HFFc6 (cell line): ENCODE measurements around the gene RRP1. TPM values are rescaled to one million over a fixed set of nuclear protein-coding genes. Genes with fewer than 3 reads are reported as not detected.
"Not testable (repeated sequence)": the region's sequence is repeated elsewhere in the genome, so short reads cannot be mapped to it uniquely, and the experiment has no call there.

Source experiments
- DNase-seq: peaks from one replicate; pipeline ENCODE4 v3.0.0-alpha.2; 2018
- H3K27ac Mint-ChIP-seq: 2 replicates; pipeline ENCODE4 v1.8.0; 2020; ENCODE audit warnings: mild to moderate bottlenecking, mixed read lengths
- H3K27me3 Mint-ChIP-seq: 2 replicates; pipeline ENCODE4 v1.8.0; 2021; ENCODE audit warnings: mild to moderate bottlenecking, moderate library complexity, mixed read lengths; ENCODE audit not compliant: insufficient read depth
- H3K36me3 Mint-ChIP-seq: 2 replicates; pipeline ENCODE4 v1.8.0; 2021; ENCODE audit warnings: low read depth, mixed read lengths
- H3K4me1 Mint-ChIP-seq: 2 replicates; pipeline ENCODE4 v1.8.0; 2020; ENCODE audit warnings: low read depth, mixed read lengths
- H3K4me3 Mint-ChIP-seq: 2 replicates; pipeline ENCODE4 v1.8.0; 2020; ENCODE audit warnings: mild to moderate bottlenecking, moderate library complexity, mixed read lengths
- H3K9me3 Mint-ChIP-seq: 2 replicates; pipeline ENCODE4 v1.8.0; 2020; ENCODE audit warnings: mild to moderate bottlenecking, mixed read lengths
- total RNA-seq, 6 experiments: library from RNA; stranded (reverse); fragmentation: NEBNext Ultra II Directional; extraction: Animal tissue kit (Norgen Biotek cat#: 25700); gene quantifications; 2 replicates in 1 of 6; 3 replicates in 5 of 6; pipeline ENCODE4 v1.2.3, GENCODE V29; 2021
- TF ChIP-seq, protein P1 (sequence below): fragments of 200-600 bp; sonication (generic); IDR thresholded peaks from 2 replicates; pipeline ENCODE4 v1.5.0; 2021; ENCODE audit warnings: antibody characterized with exemption, mild to moderate bottlenecking

RRP1 gene
- total RNA-seq, 6 experiments from 2014 or later, result 19.9 to 24.8 (median 23.0) TPM

DNA sequence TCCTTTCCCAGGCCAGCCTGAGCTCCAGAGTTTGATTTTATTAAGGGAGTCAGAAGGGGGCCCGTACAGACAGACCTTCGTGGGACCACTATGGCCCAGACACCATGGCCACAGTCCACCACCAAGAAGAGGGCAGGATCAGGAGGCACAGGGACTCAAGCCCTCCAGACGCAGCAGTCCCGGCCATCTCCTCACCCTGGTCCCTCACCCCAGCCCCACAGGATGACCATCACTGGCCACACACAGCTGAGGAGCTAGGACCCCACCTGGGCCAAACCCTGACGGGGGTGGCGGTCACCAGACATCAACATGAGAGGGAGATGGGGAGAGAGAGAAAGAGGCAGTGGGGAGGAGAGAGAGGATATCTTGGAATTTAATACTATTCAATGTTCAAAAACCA, 46.5 kb downstream of the RRP1 start:
- Mint-ChIP-seq H3K4me1 (no peaks in the 10 kb centered on the region), H3K27me3 (peaks cover 29% of the 10 kb centered on the region), H3K9me3 (no peaks in the 10 kb centered on the region; the same call in 1 of the 2 replicates), H3K27ac (no peak overlapping the region), H3K36me3 (no peaks in the 10 kb centered on the region), H3K4me3 (no peak overlapping the region)
- TF ChIP-seq, protein P1, sequence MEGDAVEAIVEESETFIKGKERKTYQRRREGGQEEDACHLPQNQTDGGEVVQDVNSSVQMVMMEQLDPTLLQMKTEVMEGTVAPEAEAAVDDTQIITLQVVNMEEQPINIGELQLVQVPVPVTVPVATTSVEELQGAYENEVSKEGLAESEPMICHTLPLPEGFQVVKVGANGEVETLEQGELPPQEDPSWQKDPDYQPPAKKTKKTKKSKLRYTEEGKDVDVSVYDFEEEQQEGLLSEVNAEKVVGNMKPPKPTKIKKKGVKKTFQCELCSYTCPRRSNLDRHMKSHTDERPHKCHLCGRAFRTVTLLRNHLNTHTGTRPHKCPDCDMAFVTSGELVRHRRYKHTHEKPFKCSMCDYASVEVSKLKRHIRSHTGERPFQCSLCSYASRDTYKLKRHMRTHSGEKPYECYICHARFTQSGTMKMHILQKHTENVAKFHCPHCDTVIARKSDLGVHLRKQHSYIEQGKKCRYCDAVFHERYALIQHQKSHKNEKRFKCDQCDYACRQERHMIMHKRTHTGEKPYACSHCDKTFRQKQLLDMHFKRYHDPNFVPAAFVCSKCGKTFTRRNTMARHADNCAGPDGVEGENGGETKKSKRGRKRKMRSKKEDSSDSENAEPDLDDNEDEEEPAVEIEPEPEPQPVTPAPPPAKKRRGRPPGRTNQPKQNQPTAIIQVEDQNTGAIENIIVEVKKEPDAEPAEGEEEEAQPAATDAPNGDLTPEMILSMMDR, result no peak
- DNase-seq, result no peak

DNA sequence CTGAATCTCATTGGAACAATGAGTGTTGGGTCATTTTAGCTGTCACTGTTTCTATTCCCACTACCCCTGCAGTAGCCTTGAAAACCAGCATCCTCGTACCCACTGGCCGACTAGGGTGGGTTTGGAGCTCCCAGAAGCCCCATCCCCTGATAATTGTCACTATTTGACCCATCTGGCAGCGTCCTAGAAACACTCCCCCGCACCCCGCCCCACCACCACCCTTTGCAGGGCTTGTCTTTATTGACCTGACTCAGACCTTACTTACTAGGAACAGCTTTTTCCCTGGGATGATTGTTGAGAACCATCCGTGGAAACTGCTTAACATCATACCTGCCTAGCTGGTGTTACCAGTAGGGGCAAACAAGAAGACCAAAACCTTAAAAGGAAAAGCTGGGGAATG, 47.2 kb downstream of the RRP1 start:
- DNase-seq, result no peak
- TF ChIP-seq, protein P1, result no peak
- no peaks in the 10 kb centered on the region; the same call in 1 of the 2 replicates for H3K9me3 Mint-ChIP-seq
- H3K4me3 Mint-ChIP-seq, result no peak overlapping the region
- peaks cover 26% of the 10 kb centered on the region for H3K27me3 Mint-ChIP-seq
- H3K27ac Mint-ChIP-seq, result no peak overlapping the region
- no peaks in the 10 kb centered on the region for H3K4me1 Mint-ChIP-seq
- H3K36me3 Mint-ChIP-seq, result no peaks in the 10 kb centered on the region

DNA sequence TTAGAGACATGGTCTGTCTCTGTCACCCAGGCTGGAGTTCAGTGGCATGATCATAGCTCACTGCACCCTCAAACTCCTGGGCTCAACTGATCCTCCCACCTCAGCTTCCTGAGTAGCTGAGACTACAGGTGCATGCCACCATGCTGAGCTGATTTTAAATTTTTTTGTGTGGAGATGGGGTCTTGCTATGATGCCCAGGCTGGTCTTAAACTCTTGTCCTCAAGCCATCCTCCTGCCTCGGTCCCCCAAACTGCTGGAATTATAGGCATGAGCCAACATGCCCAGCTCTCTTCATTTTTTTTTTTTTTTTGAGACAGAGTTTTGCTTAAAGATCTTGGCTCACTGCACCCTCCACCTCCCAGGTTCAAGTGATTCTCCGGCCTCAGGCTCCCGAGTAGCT, 50.9 kb downstream of the RRP1 start:
- Mint-ChIP-seq H3K4me3 (no peak overlapping the region), H3K36me3 (no peaks in the 10 kb centered on the region), H3K9me3 (no peaks in the 10 kb centered on the region), H3K27me3 (peaks cover 10% of the 10 kb centered on the region), H3K27ac (no peak overlapping the region), H3K4me1 (no peaks in the 10 kb centered on the region)
- TF ChIP-seq, protein P1, result no peak
- DNase-seq, result no peak

DNA sequence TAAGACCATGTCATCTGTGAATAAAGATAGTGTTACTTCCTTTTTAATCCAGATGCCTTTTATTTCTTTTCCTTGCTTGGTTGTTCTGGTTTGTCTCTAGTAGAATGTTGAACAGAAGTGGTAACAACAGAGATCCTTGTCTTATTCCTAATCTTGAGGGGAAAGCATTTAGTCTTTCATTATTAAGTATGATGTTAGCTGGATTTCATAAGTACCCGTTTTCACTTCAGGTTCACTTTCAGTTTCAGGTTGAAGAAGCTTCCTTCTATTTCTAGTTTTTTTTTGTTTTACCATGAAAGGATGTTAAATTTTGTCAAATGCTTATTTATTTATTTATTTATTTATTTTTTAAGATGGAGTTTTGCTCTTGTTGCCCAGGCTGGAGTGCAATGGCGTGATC, 53.4 kb downstream of the RRP1 start:
- Mint-ChIP-seq H3K4me1 (no peaks in the 10 kb centered on the region), H3K4me3 (no peak overlapping the region), H3K27me3 (peaks cover 1% of the 10 kb centered on the region), H3K9me3 (no peaks in the 10 kb centered on the region), H3K36me3 (no peaks in the 10 kb centered on the region), H3K27ac (no peak overlapping the region)
- TF ChIP-seq, protein P1, result no peak
- DNase-seq, result no peak

DNA sequence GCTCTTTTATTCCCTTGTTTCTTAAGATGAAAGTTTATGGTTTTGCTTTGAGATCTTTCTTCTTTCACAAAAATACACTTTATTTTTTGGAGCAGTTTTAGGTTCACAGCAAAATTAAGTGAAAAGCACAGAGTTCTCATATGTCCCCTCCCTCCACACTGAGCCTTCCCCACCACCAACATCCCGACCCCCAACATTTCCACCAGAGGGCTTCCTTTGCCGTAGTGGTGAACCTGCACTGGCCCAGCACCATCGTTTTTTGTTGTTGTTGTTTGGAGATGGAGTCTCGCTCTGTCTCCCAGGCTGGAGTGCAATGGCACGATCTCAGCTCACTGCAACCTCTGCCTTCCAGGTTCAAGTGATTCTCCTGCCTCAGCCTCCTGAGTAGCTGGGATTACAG, 55.5 kb downstream of the RRP1 start:
- not testable (repeated sequence) for H3K4me3 Mint-ChIP-seq, H3K9me3 Mint-ChIP-seq, H3K4me1 Mint-ChIP-seq, H3K27ac Mint-ChIP-seq, H3K27me3 Mint-ChIP-seq, H3K36me3 Mint-ChIP-seq, DNase-seq

DNA sequence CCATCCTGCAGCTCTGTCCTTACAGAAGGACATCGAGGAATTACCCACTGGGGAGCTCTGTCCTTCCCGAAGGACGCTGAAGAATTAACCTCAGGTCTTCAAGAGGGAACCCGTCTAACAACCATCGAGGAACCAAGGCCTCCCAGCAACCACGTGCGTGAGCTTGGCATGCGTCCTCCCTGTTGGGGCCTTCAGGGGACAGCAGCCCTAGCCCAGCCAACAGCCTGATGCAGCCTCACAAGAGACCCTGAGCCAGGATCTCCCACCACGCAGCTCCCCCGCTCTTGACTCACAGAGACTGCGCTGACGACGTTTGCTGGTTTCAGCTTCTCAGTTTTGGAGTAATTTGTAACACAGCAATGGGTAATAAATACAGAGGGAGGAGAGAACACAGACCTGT, 56.0 kb downstream of the RRP1 start:
- Mint-ChIP-seq H3K4me1 (no peaks in the 10 kb centered on the region), H3K27me3 (peaks cover 13% of the 10 kb centered on the region), H3K4me3 (no peak overlapping the region), H3K36me3 (no peaks in the 10 kb centered on the region), H3K27ac (no peak overlapping the region), H3K9me3 (no peaks in the 10 kb centered on the region)
- TF ChIP-seq, protein P1, result no peak
- no peak for DNase-seq
